Activated CD4-positive, alpha-beta T cell treated with anti-CD3 and anti-CD28 coated beads, Interleukin-2, Interleukin-4, amounts not matched to agents 100 ng/mL and 50 ng/mL, durations not matched to agents 16 hours and 8 hours (primary cell): ENCODE results near the gene NRG2.

Source experiments
- DNase-seq: peaks from one replicate; pipeline ENCODE4 v3.0.0-alpha.2; 2020; ENCODE audit warnings: low spot score

NRG2 gene

GRCh38 chr5:139967353-139967752 is 75.7 kb downstream of the NRG2 start:
- no peak for DNase-seq

- no peak for DNase-seq
These were observed 76.2 kb downstream of the NRG2 start for GRCh38 chr5:139966856-139967255.

DNA sequence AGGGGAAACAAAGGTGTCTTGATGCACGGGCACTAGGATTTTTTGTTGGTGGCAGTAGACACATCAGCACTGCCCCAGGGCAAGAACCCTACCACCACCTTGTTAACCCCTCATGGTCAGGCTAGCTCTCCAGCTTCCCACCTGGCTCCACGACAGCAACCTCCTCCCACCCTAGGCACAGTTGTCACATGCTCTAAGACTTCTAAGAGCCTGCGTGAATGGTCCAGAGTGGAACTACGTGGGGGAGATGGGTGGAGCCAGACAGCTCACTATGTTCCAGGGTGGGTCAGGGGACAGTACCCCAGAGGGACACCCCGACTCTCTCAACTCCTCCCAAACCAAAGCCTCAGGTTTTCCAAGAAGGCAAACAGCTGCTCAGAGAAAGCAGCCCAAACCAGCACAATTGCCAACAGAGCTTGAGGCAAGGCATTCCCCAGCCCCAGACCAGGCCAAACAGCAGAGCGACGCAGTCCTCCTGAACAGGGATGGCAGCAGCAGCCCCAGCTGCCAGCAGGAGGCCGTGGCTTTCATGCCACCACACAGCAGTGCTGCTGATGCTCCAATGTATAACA is 78.0 kb downstream of the NRG2 start:
- DNase-seq = no peak

DNA sequence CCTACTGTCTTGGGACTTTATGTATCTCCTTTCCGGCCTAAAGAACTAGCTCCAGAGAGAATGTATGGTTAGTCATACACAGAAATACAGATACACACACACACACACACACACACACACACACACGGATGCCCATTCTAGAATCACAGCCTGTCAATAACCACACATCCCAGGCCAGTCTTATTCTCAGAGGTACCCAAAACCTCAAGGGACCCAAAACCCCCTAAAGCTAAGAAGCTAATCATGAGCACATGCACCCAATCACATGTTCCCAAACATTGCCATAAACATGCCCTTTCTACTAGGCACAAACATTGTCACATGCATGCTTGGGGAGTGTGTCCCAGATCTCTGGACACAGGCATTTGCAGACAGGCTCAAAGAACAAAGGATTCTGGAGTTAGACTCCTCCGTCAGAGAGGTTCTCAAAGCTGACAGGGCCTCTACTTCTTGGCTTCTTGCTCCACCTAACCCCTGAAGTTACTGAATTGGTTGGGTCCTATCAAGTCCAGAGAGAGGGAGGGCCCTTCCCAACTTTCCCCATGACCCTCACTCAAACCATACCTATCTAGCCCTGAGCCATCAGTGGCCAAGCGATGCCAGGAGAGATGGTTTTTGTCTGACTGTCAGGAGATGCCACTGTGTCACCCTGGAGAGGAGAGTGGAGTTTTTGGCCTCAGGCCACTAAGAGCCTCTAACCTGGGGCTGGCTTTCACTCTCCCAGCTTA is 78.7 kb downstream of the NRG2 start:
- no peak for DNase-seq

GRCh38 chr5:139962445-139962844 is 80.7 kb downstream of the NRG2 start:
- DNase-seq = no peak

GRCh38 chr5:139961435-139962157 is 81.5 kb downstream of the NRG2 start:
- no peak for DNase-seq

GRCh38 chr5:139960723-139961383 is 82.2 kb downstream of the NRG2 start:
- DNase-seq = no peak

- DNase-seq = no peak
These were observed 84.5 kb downstream of the NRG2 start for GRCh38 chr5:139958432-139959148.

- no peak for DNase-seq
These were observed 86.8 kb downstream of the NRG2 start for GRCh38 chr5:139956342-139956741.

DNA sequence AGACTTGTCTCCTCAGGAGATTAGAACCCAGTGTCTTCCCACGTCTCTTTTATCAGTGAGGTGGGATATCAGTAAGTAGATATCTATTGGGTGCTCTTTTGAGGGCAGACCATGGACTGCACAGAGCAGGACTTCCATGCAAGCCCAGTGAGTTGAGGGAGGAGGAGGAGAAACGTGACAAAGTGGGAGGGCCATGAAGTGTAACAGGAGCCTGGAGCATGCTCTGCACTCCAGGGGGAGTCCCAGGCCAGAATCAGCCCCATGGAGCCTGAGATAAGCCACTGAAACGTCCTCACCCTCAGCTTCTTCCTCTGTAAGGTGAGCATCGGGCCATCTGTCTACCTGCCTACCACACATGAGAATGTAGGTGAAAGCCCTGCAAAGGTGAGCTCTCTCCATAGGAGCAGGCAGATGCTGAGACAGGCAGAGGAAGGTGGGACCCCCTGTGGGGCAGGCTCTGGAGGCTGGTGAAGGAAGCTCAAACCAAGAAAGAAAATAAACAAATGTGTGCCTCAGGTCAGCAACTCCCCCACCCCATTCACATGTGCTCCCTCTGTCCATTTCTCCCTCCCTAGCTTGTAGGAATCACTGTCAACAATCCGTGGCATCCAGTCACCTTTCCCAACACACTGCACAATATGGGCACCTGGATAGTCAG is 87.4 kb downstream of the NRG2 start:
- DNase-seq = no peak

DNA sequence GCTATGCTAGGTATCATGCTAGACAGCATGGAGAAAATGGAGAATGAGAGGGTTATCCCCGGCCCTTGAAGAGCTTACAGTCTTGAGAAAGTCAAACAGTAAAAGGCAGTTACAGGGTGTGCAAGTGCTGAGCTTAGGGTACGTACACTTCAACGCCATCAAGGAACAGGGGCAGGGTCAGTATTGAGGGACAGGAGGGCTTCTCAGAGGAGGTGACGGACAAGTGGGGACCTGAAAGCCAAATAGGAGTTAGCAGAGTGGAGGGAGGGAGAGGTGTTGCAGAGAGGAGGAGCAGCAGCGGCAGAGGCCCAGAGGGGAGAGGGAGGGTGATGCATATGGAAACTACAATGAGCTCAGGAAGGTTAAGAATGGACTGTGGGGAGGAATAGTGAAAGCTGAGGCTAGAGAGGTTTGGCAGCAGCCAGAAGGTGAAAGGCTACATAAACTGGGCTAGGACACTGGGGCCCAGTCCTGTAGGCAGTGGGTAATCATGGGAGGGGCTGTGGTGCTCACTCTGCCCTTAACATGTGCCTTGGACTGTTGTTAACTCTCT is 88.0 kb downstream of the NRG2 start:
- no peak for DNase-seq

DNA sequence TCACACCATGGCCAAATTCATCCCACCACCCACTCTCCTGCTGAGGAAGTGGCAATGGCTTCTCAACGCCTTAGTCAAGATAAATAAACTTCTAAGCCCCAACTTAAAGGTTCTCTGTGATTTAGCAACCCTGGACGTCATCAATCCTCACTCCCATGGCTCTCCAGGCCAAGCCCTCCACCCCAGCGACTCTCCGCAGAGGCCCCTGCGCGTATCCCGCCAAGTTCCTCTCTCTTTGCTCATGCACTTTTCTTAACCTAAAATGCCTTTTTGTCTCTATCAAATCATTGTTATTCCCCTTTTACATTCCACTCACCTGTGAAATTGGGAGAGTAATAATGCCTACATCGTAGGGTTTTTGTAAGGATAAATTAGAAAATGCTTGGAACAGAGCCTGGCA is 88.6 kb downstream of the NRG2 start:
- no peak for DNase-seq

DNA sequence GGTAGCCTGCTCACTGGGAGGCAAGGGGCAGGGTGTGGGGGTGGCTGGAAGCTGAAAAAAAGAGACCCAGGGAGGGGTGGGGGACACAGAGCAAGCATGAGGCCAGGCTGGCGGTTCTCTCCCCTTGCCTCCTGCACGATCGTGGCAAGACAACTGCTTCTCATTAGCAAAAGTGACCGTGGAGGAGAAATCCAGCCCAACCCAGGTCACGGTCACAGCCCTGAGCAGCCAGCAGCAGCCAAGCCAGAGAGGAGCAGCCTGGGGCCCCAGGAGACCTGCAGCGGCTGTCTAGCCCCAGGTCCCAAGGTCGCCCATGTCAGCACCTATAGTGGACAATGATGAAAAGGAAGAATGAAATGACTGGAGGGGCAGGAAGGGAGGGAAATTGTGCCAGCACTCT is 89.1 kb downstream of the NRG2 start:
- no peak for DNase-seq

GRCh38 chr5:139952574-139952973 is 90.5 kb downstream of the NRG2 start:
- DNase-seq = no peak

DNA sequence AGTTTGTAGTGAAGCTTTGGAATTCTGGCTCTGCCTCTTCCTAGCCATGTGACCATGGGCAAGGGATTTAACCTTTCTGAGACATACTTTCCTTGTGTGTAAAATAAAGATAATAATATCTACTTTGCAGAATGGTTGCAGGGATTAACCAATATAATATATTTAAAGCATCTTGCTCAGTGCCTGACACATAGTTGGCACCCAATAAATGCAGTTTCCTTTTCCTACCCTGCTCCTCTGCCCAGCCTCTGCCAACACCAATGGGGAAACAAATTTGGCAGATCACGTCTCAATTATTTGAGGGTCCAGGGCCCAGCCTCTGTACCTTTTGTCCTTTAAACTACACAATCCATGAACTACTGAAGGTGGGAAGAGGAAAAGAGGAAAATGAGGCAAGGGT is 91.1 kb downstream of the NRG2 start:
- no peak for DNase-seq

DNA sequence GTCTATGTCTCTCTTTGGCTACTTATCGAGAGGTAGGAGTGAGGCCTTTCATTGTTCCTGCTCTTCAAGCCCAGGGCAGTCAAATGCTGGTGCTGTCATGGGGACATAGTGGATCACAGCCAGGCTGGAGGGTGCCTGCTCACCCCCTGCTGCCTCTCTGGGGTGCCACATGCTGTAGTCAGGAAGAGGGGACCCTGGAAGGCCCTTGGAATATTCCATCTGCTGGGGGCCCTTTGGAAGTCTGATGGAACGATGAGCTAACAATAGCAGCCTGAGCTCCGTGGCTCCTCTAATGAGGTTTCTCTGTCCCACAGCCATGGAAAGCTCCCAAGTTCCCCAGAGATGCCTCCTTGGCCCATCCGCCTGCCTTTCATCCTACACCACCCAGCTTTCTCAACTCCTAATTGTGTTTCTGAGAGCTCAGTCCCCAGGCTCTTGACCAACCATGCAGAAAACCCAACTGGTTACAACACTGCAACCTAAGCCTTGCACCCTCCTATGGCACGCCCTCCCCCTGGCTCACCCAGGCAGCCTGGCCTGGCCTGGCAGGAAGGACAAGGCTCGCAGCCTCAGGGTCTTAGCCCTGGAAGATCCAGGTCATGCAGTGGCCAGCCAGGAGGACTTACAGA is 91.7 kb downstream of the NRG2 start:
- no peak for DNase-seq

GRCh38 chr5:139950436-139950835 is 92.7 kb downstream of the NRG2 start:
- DNase-seq = no peak

DNA sequence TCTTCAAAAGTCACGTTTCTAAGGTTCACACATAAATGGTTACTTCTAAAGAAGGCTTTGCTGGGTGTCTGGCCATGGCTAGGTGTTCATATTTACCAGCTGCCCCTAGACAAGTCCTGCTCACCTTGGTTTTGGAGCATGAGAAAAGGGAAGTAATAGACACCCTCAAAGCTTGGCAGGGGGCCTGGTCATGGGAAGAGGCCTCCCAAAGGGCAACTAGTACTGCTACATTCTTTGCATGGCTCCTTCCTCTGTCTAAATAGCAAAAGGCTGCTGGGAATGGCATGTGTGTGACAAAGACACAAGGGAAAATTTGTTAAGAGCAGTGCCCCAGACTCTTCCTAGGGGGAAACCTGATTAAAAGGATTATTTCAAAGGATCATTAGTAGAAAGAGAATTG is 93.4 kb downstream of the NRG2 start:
- DNase-seq = no peak

GRCh38 chr5:139947727-139948126 is 95.4 kb downstream of the NRG2 start:
- no peak for DNase-seq

DNA sequence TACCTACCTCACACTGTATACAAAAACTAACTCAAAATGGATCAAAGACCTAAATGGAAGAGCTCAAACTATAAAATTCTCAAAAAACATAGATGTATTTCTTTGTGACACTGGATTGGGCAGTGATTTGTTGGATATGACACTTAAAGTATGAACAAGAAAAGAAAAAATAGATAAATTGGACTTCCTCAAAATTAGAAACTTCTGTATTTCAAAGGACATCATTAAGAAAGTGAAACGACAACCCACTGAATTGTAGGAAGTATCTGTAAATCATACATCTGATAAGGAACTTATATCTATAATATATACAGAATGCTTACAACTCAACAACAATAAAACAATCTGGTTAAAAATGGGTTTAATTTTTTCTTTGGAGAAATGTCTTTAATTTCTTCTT is 96.7 kb downstream of the NRG2 start:
- no peak for DNase-seq

- DNase-seq = no peak
These were observed 97.1 kb downstream of the NRG2 start for GRCh38 chr5:139946006-139946405.
